Stimulated activated CD8-positive, alpha-beta memory T cell treated with anti-CD3 and anti-CD28 coated beads, Interleukin-7, amount 100 ng/mL, for 1 hour (primary cell): Measurements from ENCODE around the gene FPGT.
"Not testable (repeated sequence)": the region's sequence is repeated elsewhere in the genome, so short reads cannot be mapped to it uniquely, and the experiment has no call there.

ENCODE experiments used
- DNase-seq, 2 donors: peaks; one replicate each; pipeline ENCODE4 v3.0.0-alpha.2; 2020; ENCODE audit warnings: low read depth in 2 of 2

FPGT gene

DNA sequence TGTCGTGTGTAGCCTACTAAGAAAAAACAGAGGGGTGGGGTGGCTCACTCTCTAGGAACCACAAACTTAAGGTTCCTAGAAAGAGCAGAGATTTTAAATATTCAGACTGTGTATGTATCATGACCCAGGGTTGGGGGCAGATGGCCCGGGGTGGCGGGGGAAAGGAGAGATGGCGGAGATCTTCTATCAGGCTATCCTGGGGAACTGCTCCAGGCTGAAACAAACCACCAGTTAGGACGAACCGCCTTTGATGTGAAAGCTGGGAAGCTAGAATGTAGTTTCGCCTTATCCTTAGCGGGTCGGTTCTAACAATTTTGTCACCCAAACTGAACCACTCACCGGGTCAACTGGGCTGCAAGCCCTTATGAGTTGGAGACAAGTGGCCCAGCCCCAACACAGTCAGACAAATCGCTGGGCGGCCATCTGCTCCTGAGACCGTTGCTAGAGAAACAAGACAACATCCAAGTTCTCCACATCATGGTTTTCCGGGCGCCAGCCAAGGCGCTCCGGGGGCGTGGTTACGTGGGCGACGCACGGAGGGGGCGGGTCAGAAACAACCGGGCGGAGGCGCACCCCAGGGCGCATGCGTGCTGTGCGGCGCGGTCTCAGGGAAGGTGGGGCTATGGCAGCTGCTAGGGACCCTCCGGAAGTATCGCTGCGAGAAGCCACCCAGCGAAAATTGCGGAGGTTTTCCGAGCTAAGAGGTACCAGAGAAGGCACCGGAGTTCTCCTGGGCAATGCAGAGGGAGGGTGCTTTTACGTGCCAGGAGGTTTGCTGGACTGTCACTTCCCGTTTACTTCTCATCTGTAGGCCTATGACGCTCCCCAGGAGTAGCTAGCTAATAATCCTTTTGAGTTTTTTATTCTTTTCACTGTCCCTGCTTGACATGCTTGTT lies at the start of gene FPGT, which contains the start of gene LRRIQ3:
Gene FPGT, plus strand, starts transcription at position 586 of the 896 bp plus-strand sequence. Its CDS starts 37 bp downstream, at position 623.
Gene LRRIQ3, minus strand, starts transcription at position 520 of the 896 bp plus-strand sequence. CDS start 14,492 bp downstream, outside the sequence.
- DNase-seq: peak; percentile 93 to 94

DNA sequence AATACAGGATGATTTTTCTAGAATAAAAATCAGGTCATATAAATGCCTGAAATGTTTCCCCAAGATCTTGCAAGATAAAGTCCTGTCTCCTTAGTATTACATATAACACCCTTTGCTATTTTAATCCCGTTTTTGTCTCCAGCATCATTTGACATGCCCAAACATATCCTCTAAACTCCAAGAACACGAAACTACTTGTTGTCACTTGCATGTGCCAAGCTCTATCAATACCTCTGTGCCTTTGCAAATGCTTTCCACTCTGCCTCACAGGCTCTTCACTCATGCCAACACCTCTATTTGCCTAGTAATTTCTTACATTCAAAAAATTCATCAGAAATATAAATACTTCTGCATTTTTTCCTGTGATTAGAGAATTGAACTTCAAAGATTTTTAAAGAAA lies 38.0 kb upstream of the FPGT start:
- no peak for DNase-seq

DNA sequence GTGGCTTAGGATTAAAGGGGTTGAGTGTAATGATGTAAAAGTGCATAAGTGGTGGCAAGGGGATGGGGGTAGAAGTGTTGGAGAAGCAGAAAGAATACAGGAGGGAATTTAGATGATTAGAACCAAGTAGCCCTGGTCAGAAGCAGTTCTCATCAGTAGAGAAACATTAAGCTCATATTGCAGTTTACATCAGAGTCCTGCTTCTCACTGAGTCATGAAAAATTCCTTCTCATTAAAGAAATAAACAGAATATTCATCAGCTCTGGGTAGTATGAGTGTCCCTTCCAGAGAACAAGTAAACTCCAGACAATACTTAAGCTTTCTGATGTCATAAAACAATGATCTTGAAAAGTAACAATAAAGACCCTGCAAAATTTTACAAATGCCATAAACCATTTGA lies 36.5 kb upstream of the FPGT start:
- no peak for DNase-seq

DNA sequence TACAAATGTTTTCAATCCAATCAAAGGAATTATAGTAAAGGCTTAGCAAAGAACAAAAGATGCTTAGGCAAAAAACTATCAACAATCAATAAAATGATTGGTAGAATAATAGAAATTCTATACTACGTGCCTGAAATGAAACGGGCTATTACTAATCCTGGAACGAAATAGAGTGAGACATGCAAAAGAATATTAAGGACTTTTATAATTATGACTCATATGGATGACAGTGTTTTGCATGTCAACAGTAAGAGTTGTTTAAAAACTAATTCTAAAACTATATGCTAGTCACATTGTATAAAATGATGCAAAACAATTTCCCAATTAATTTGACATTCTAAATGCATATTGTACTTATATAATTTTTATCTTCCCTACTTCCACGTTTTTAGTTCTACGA lies 35.7 kb upstream of the FPGT start:
- DNase-seq: no peak

DNA sequence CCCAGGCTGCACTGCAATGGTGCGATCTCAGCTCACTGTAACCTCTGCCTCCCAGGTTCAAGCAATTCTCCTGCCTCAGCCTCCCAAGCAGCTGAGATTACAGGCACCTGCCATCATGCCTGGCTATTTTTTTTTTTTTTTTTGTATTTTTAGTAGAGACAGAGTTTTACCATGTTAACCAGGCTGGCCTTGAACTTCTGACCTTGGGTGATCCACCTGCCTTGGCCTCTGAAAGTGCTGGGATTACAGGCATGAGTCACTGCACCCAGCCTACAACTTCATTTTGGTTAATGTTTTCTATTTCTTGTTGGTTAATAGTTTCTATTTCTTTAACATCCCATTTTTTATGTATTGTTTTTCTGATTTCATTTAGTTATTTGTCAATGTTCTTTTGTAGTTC lies 23.6 kb upstream of the FPGT start:
- not testable (repeated sequence) for DNase-seq

DNA sequence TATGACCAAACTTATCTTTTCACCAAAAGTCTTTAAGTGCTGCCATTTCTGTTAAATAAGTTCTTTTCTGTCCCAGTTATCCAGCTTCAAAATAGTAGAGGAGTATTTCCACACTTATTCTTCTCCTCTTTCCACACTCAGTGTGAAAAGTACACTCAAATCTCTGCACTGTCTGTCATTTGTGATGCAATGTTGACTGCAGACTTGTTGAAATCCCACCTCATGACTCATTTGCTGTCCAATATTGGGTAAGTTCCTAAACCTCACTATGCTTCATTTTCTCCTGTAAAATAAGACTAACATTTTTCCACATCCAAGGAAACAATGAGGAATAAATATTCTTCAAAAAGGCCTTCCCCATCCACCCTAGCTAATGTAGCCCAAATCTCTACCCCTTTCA lies 17.6 kb upstream of the FPGT start:
- no peak for DNase-seq

DNA sequence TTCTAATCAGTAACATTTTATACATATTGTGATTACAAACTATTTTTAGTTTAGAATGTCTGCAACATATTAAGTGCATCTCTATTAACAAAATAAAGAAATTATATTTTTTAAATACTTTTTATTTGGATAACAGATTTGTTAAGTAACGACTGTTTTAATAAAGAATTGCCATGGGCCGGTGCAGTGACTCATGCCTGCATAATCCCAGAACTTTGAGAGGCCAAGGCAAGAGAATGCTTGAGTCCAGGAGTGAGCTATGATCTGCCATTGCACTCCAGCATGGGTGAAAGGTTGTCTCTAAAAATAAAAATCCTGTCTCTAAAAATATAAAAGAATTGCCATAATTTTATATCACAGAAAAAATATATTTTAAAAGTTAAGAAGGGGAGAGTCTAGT lies 4.1 kb upstream of the FPGT start:
- DNase-seq: no peak

DNA sequence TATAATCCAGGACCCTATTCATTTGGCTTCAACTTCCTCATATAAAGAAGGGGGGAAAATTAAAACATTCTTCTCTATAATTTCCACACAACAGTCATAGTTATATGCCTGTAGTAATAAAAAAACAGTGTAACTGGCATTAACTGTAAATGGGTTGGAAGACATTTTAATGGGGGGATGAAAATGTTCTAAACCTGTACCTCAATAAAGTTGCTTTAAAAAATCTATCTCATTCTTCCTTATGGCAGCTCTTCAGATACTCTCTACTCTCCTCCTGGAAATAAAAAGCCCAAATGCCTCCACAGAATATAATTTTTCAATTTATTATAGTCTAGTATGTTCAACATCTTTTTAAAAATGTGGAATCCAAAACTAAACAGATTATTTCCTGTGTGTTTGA lies 2.7 kb upstream of the FPGT start:
- no peak for DNase-seq

DNA sequence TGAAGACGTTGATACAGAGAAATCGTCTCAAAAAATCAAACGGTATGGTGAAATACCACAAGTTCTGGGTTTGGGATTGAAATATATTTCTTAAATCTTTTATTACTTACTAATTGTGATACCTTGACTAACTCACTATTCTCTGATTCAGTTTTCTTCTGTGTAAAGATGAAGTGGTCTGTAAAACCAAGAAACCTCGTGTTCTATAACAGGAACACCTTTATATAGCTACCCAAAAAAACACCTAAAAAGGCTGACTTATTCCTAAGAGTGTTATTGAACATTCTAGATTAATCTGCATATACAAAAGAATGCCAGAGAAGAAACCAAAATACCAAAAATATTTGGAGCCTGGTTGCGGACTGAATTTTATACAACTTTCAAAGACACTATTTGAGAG lies 787 bp upstream of the FPGT start:
- DNase-seq: no peak

DNA sequence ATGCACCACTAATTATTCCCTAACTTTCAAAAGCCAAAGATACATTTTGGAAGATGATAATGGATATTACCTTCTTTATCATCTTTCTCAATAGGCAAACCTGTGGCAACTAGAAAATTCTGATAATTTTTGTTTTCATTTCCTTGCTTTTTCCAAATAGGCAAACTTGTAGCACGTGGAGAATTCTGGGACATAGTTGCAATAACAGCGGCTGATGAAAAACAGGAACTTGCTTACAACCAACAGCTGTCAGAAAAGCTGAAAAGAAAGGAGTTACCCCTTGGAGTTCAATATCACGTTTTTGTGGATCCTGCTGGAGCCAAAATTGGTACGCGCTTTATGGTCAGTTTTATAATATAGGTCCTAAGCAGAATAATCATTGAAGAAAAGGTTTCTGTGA lies 1.5 kb downstream of the FPGT start:
- DNase-seq: no peak

DNA sequence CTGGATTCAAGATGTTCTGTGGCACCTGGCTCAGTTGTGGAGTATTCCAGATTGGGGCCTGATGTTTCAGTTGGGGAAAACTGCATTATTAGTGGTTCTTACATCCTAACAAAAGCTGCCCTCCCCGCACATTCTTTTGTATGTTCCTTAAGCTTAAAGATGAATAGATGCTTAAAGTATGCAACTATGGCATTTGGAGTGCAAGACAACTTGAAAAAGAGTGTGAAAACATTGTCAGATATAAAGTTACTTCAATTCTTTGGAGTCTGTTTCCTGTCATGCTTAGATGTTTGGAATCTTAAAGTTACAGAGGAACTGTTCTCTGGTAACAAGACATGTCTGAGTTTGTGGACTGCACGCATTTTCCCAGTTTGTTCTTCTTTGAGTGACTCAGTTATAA lies 7.2 kb downstream of the FPGT start:
- no peak for DNase-seq

DNA sequence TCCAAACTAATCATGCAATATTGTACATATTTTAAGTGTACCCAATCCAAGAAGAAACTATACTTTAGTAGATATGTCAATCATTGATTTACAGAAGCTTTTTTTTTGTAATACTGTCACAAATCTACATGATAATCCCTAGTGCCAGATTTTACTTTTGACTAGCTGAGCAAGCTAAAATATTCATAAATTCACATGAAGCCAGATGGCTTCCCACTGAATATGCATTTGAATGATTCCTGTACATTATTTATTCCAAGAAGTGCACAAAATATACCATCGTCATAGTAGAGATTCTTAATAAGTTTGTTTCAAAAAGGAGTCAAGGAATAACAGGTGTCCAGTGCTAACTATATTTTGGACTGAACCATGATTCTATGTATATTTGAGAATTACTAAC lies 17.2 kb downstream of the FPGT start:
- DNase-seq: no peak

DNA sequence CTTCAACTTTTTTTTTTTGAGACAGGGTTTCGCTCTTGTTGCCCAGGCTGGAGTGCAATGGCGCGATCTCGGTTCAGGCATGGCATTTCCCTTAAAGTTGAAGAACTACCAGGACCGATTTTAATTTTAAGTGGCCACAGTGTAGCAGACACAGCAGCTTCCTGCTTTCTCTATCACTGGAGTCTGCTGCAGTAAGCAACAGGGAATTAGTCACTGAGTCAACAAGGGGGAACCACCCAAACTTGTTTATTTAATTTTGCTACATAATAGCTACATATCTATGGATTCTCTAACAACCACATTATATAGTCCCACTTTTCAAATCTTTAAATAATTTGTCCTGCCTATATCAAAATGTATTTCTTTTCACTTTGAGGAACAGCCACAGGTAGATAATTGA lies 24.7 kb downstream of the FPGT start:
- no peak for DNase-seq

DNA sequence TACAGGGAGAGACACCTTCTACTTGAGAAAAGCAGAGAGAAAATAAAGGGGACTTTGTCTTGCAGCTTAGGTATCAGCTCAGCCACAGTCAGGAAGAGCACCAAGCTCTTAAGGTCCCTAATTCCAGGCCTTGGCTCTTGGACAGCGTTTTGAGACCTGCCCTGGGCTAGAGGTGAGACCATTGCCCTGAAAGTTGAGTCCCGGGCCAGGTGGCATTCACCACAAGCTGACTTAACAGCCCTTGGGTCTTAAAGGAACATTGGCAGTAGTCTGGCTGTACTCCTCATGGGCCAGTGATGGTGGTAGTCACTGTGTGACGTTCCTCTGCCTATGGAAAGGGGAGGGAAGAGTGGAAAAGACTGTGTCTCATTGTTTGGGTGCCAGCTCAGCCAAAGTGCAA lies 25.4 kb downstream of the FPGT start:
- DNase-seq: no peak

DNA sequence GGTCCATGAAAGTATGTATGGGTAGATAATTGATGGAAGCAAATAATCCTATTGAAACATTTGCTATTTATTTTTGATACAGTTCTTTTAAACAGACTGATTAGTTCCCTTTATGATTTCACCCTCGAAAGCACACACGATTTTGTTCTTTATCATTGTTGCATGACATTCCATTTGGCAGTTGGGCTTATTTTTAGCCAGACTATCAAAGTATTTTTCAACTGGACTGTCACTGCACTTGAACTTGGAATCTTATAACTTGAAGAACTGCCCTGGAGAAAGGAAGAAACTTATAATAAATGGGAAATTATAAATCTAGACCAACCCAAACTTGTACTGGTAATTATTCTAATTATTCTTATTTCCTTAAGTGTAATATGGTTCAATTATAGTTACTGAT lies 37.1 kb downstream of the FPGT start, which contains the start of gene TNNI3K:
Gene TNNI3K, plus strand, starts transcription at position 235 of the 400 bp plus-strand sequence. Its CDS starts 65 bp downstream, at position 300.
- DNase-seq: no peak

DNA sequence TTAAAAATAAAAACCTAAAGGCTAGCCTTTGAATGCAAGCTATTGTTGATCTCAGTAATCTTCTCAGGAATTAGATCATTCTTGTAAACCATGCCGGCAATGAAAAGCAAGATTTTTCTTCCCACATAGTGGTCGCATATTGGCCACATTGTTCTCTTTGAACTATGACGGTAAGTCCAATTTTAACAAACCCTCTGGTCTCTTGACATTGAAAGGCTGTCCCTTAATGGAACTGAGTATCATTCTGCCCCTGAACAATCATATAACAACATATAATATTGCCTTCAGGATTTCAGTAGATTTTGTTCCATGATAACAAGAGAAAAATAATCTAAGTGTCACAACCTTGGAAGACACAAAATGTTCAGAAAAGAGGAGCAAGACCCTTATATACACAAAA lies 38.4 kb downstream of the FPGT start:
- no peak for DNase-seq

DNA sequence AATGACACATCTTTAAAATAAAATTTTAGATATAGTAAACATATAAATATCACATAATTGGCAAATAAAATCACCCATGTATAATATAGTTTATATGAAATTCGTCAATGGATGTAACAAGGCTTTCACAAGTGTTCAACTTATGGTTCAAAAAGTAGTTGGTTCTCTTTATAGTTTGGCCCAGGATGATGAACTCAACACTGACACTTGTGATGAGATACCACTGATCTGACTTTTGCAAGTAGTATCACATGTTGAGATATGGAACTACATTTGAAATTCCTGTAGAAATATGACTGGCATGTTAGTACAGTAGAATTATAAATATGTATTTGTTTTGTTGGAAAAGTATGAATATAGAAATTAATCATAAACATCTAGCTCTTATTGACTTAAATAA lies 39.0 kb downstream of the FPGT start:
- DNase-seq: no peak

DNA sequence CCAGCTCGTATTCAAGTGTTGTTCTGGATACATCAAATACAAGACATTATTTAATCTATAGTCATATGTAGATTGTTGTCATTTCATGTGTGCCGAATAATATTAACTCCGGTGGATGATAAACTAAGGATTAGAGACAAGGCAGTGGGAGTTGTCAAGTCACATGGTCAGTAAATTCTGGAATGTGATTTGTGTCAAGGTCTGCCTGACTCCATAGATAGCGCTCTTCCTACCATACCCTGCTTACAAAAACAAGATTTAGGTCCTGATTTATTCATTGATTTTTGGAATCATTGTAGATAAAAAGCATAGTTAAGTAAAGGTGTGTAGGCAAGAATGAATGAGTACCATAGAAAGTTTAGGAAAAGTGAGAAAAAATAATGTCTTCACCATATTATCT lies 39.7 kb downstream of the FPGT start:
- DNase-seq: no peak

DNA sequence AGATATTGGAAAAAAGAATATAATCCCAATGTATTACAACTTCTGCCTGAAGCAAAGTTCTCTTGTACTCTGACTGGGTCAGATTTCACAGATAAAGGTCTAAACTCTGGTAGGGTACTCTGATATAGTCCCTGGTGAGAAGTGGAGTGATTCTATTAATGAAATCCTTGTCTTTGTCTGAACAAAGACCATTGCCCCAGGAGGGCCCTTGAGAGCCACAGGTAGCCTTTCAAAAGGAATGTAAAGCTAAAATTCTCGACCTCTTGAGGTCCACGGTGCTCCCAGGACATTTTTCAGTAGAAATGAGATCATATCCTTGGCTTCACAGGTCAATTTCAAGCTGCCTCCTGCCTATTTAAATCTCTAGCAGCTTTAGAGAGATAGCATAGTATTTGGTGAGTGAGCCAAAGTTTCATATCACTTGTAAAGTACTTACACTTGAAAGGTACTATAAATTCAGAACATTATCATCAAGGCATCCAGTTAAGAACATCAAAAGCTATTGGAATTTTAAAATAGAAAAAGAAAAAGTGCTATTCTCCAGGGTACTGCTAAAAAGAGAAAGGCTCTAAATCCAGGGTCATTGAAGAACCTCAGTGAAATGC lies 47.2 kb downstream of the FPGT start:
- no peak for DNase-seq

DNA sequence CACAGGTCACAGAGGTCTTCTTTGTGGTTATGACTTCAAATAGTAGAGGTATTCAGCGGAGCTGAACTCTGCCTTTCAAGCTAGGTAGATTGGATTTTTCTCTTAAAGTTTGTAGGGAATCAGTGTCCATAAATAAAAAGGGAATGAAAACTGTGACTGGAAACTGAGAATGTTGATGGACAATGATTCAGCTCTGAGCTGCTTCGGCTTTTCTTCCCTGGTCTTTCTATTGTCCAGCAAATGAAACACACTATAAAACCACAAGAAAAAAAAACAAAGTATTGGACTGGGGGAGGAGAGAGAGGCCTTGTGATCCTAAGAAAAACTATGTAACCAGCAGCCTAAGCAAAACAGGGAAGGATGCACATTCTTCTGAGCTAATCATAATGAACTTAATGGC lies 48.3 kb downstream of the FPGT start:
- no peak for DNase-seq

DNA sequence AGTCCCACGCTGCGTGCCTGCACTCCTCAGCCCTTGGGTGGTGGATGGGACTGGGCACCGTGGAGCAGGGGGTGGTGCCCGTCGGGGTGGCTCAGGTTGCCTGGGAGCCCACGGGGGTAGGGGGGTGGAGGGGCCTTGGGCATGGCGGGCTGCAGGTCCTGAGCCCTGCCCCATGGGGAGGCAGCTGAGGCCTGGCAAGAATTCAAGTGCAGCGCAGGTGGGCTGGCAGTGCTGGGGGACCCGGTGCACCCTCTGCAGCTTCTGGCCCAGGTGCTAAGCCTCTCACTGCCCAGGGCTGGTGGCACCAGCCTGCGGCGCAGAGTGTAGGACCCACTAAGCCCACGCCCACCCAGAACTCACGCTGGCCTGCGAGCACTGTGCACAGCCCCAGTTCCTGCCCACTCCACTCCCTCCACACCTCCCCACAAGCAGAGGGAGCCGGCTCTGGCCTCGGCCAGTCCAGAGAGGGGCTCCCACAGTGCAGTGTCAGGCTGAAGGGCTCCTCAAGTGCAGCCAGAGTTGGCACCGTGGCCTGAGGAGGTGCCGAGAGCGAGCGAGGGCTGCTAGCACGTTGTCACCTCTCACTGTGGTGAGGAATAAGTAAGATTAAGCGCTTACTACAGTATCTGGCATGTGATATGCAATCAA lies 50.0 kb downstream of the FPGT start:
- no peak for DNase-seq

DNA sequence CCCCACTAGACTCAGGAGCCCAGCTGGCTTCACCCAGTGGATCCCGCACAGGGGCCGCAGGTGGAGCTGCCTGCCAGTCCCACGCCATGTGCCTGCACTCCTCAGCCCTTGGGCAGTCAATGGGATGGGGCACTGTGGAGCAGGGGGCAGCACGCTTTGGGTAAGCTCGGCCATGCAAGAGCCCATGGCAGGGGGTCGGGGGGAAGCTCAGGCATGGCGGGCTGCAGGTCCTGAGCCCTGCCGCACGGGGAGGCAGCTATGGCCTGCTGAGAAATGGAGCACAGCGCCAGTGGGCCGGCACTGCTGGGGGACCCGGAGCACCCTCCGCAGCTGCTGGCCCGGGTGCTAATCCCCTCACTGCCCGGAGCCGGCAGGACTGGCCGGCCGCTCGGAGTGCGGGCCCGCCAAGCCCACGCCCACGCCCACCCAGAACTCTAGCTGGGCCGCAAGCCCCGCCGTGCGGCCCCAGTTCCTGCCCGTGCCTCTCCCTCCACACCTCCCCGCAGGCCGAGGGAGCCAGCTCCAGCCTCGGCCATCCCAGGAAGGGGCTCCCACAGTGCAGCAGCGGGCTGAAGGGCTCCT lies 55.3 kb downstream of the FPGT start:
- DNase-seq: not testable (repeated sequence)
